ENCODE data around the gene SREBF2.

SREBF2 gene

GRCh38 chr22:41908411-41909309 is 75.8 kb downstream of the SREBF2 start:
- Histone ChIP-seq H3K36me3 (ENCODE audit: insufficient read depth, low read length) (peaks cover 3% of the 10 kb centered on the region; the same call in 1 of the 2 replicates), H3K9me3 (ENCODE audit: control insufficient read depth, insufficient read depth, low read length) (no peaks in the 10 kb centered on the region), H3K9ac (ENCODE audit: low read depth, low read length) (no peak overlapping the region), H3K4me1 (ENCODE audit: insufficient read depth, low read length) (peaks cover 5% of the 10 kb centered on the region; the same call in 1 of the 2 replicates)

- H3K4me1 ChIP-seq (ENCODE audit: insufficient read depth, low read length): peaks cover 5% of the 10 kb centered on the region; the same call in 1 of the 2 replicates
- H3K36me3 ChIP-seq (ENCODE audit: insufficient read depth, low read length): peaks cover under 1% of the 10 kb centered on the region; the same call in 1 of the 2 replicates
- no peaks in the 10 kb centered on the region for H3K9me3 ChIP-seq (ENCODE audit: control insufficient read depth, insufficient read depth, low read length)
- peak overlapping the region; percentile 23; the same call in 1 of the 2 replicates for H3K9ac ChIP-seq (ENCODE audit: low read depth, low read length)
Measured at GRCh38 chr22:41909310-41910049, 76.6 kb downstream of the SREBF2 start.

- Histone ChIP-seq H3K9me3 (ENCODE audit: control insufficient read depth, insufficient read depth, low read length) (no peaks in the 10 kb centered on the region), H3K36me3 (ENCODE audit: insufficient read depth, low read length) (no peaks in the 10 kb centered on the region), H3K4me1 (ENCODE audit: insufficient read depth, low read length) (peaks cover 5% of the 10 kb centered on the region; the same call in 1 of the 2 replicates), H3K9ac (ENCODE audit: low read depth, low read length) (peak overlapping the region; percentile 23; the same call in 1 of the 2 replicates)
Measured at GRCh38 chr22:41910050-41911000, 77.4 kb downstream of the SREBF2 start.

DNA sequence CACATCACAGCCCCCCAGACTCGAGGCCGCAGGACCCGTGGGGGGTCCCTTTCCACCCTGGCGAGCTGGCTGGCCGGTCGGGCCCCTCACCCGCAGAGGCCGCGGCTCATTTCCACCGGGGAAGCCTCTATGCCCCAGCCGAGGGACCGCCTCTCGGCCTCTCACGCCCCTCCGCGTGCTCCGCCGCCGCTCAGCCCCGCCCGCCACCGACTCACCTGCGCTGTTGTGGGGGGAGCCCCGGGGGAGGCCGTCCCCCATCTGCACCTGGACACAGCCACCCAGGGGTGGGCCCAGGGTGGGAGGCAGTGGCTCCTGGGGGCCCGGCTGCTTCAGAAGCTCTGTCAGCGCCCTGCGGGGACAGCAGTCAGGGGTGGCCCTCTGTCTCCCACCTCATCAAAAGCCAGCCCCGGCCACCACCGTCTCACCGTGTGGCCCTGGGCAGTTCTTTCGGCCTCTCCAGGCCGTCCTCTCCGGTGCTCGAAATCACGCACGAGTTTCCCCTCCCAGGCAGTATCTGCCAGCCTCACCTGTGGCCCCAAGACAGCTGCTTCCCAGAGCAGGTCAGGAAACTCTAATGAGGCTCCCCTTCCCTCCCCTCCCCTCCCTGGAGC is 78.2 kb downstream of the SREBF2 start:
- Histone ChIP-seq H3K36me3 (ENCODE audit: insufficient read depth, low read length) (no peaks in the 10 kb centered on the region), H3K4me1 (ENCODE audit: insufficient read depth, low read length) (peaks cover 10% of the 10 kb centered on the region), H3K9me3 (ENCODE audit: control insufficient read depth, insufficient read depth, low read length) (no peaks in the 10 kb centered on the region), H3K9ac (ENCODE audit: low read depth, low read length) (peak overlapping the region; percentile 16; the same call in 1 of the 2 replicates)

DNA sequence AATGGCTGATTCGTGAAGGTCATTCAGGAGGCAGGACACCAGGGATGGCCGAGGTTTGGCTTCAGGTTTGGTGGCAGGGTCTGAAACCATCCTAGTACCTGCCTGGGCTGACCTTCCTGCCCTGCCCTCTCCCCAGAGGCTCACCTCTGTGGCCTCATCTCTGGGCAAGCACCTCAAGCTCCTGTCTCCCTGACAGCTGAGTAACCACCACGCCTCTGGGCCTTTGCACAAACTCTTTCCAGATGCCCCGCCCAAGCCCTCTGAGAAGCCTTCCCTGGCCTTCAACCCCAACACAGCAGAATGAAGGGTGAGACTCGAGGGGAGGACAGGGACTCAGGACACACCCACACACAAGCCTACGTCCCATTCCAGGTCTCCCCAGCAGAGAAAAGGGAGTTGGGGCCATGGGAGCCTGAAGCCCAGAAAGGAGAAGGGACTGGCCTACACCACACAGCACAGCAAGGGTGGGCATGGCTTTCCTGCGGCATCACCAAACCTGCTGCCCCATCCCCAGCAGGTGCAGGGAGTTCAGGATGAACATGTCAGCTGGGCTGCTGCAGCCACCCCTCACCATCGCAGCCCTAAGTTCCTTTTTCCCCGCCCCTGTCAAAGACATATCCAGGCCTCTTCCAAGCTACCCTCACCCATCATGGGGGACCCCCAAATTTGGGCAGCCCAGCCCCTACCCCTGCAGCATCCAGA is 79.6 kb downstream of the SREBF2 start:
- Histone ChIP-seq H3K9ac (ENCODE audit: low read depth, low read length) (no peak overlapping the region), H3K36me3 (ENCODE audit: insufficient read depth, low read length) (no peaks in the 10 kb centered on the region), H3K9me3 (ENCODE audit: control insufficient read depth, insufficient read depth, low read length) (no peaks in the 10 kb centered on the region), H3K4me1 (ENCODE audit: insufficient read depth, low read length) (peaks cover 14% of the 10 kb centered on the region)

- Histone ChIP-seq H3K9ac (ENCODE audit: low read depth, low read length) (no peak overlapping the region), H3K4me1 (ENCODE audit: insufficient read depth, low read length) (peaks cover 21% of the 10 kb centered on the region), H3K36me3 (ENCODE audit: insufficient read depth, low read length) (no peaks in the 10 kb centered on the region), H3K9me3 (ENCODE audit: control insufficient read depth, insufficient read depth, low read length) (no peaks in the 10 kb centered on the region)
Measured at GRCh38 chr22:41913040-41913719, 80.3 kb downstream of the SREBF2 start.

DNA sequence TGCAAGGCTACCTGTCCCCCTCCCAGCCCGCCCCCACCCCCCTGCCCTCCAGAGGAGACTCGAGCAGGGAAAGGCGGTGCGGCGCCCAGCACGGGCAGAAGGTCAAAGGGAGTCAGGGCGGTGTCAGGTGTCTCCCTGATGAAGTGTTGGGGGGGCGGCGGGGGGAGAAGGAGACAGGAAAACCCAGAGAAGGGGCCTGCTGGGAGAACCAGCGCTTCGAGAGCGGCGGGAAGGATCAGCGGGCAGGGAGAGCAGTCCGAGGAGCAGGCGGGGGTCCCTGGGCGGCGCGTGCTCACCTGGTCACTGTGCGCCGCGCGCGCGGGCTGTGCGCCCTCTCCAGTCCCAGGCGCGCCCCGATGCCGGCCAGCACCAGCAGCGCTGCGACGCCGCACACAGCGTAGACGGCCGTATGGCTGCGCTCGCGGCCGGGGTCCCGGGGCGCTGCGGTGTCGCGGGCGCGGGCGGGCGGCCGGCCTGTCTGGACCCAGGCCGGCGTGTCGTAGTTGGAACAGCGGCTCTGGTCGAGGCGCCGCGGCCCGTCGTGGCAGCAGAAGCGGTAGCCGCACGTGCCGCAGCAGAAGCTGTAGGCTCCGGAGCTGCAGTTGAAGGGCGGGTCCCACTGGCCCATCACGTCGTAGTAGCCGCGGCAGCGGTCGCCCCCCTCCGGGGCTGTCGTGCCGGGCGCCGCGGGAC is 81.1 kb downstream of the SREBF2 start:
- Histone ChIP-seq H3K9me3 (ENCODE audit: control insufficient read depth, insufficient read depth, low read length) (no peaks in the 10 kb centered on the region), H3K4me1 (ENCODE audit: insufficient read depth, low read length) (peaks cover 16% of the 10 kb centered on the region), H3K9ac (ENCODE audit: low read depth, low read length) (peak overlapping the region; percentile 44; the same call in 1 of the 2 replicates), H3K36me3 (ENCODE audit: insufficient read depth, low read length) (no peaks in the 10 kb centered on the region)

GRCh38 chr22:41914611-41915034 is 81.7 kb downstream of the SREBF2 start:
- H3K9ac ChIP-seq (ENCODE audit: low read depth, low read length): peak overlapping the region; percentile 44; the same call in 1 of the 2 replicates

GRCh38 chr22:41915035-41915785 is 82.3 kb downstream of the SREBF2 start, which contains the start of gene SHISA8:
Gene SHISA8, minus strand, starts transcription at chr22:41915074. Its CDS starts 407 bp downstream, at chr22:41914667.
- H3K9me3 ChIP-seq (ENCODE audit: control insufficient read depth, insufficient read depth, low read length): no peaks in the 10 kb centered on the region
- no peaks in the 10 kb centered on the region for H3K36me3 ChIP-seq (ENCODE audit: insufficient read depth, low read length)
- H3K9ac ChIP-seq (ENCODE audit: low read depth, low read length): peak within 1 kb of the TSS; percentile 44; the same call in 1 of the 2 replicates
- peaks cover 17% of the 10 kb centered on the region for H3K4me1 ChIP-seq (ENCODE audit: insufficient read depth, low read length)

More at GRCh38 chr22:41914611-41915034, 81.7 kb downstream of the SREBF2 start:
- peaks cover 16% of the 10 kb centered on the region for H3K4me1 ChIP-seq (ENCODE audit: insufficient read depth, low read length)
- H3K9me3 ChIP-seq (ENCODE audit: control insufficient read depth, insufficient read depth, low read length): no peaks in the 10 kb centered on the region
- no peaks in the 10 kb centered on the region for H3K36me3 ChIP-seq (ENCODE audit: insufficient read depth, low read length)

- Histone ChIP-seq H3K9me3 (ENCODE audit: control insufficient read depth, insufficient read depth, low read length) (no peaks in the 10 kb centered on the region), H3K36me3 (ENCODE audit: insufficient read depth, low read length) (no peaks in the 10 kb centered on the region), H3K4me1 (ENCODE audit: insufficient read depth, low read length) (peaks cover 23% of the 10 kb centered on the region), H3K9ac (ENCODE audit: low read depth, low read length) (peak overlapping the region; percentile 44; the same call in 1 of the 2 replicates)
Measured at GRCh38 chr22:41915786-41916493, 83.0 kb downstream of the SREBF2 start.

GRCh38 chr22:41916745-41917358 is 83.9 kb downstream of the SREBF2 start:
- no peaks in the 10 kb centered on the region for H3K9me3 ChIP-seq (ENCODE audit: control insufficient read depth, insufficient read depth, low read length)
- peaks cover 23% of the 10 kb centered on the region for H3K4me1 ChIP-seq (ENCODE audit: insufficient read depth, low read length)
- H3K36me3 ChIP-seq (ENCODE audit: insufficient read depth, low read length): no peaks in the 10 kb centered on the region
- H3K9ac ChIP-seq (ENCODE audit: low read depth, low read length): no peak overlapping the region

Measured in ES-I3 (cell line).